Hepatocyte (in vitro differentiated cells): ENCODE data around the gene KRT77. TPM values are rescaled to one million over a fixed set of nuclear protein-coding genes. Genes with fewer than 3 reads are reported as not detected.
A peak's percentile ranks its signal among the peaks of the same experiment; 100 is the strongest.

Experiments used
- DNase-seq: peaks from one replicate; pipeline ENCODE4 v3.0.0-alpha.2; 2016; ENCODE audit warnings: low spot score
- H2AFZ ChIP-seq: fragments of 200-600 bp; sonication (generic); 2 replicates; pipeline ENCODE4 v1.6.0; 2016; ENCODE audit warnings: antibody characterized with exemption, mild to moderate bottlenecking
- H3K27ac ChIP-seq: fragments of 200-600 bp; sonication (generic); 2 replicates; pipeline ENCODE4 v1.5.1; 2016; ENCODE audit warnings: mild to moderate bottlenecking
- H3K27me3 ChIP-seq: fragments of 200-600 bp; sonication (generic); 2 replicates; pipeline ENCODE4 v1.6.1; 2016
- H3K36me3 ChIP-seq: fragments of 200-600 bp; sonication (generic); replicated peaks from 2 replicates; pipeline ENCODE4 v1.5.1; 2016; ENCODE audit warnings: low read depth; ENCODE audit not compliant: insufficient read depth
- H3K4me1 ChIP-seq: fragments of 200-600 bp; sonication (generic); 2 replicates; pipeline ENCODE4 v1.5.1; 2016; ENCODE audit warnings: mild to moderate bottlenecking, moderate library complexity; ENCODE audit not compliant: insufficient read depth
- H3K4me2 ChIP-seq: fragments of 200-600 bp; sonication (generic); 2 replicates; pipeline ENCODE4 v1.6.0; 2016
- H3K4me3 ChIP-seq: fragments of 200-600 bp; sonication (generic); 2 replicates; pipeline ENCODE4 v1.5.1; 2016; ENCODE audit warnings: mild to moderate bottlenecking
- H3K79me2 ChIP-seq: fragments of 200-600 bp; sonication (generic); 2 replicates; pipeline ENCODE4 v1.6.0; 2017; ENCODE audit warnings: mild to moderate bottlenecking
- H3K9me2 ChIP-seq: fragments of 200-600 bp; sonication (generic); replicated peaks from 2 replicates; pipeline ENCODE4 v1.6.0; 2017; ENCODE audit warnings: mild to moderate bottlenecking; ENCODE audit not compliant: insufficient read depth
- H3K9me3 ChIP-seq: fragments of 200-600 bp; sonication (generic); 2 replicates; pipeline ENCODE4 v1.5.1; 2016; ENCODE audit warnings: low read depth, mild to moderate bottlenecking
- H4K20me1 ChIP-seq: fragments of 200-600 bp; sonication (generic); 2 replicates; pipeline ENCODE4 v1.6.0; 2016; ENCODE audit warnings: mild to moderate bottlenecking; ENCODE audit not compliant: insufficient read depth, poor library complexity, severe bottlenecking
- EZH2 ChIP-seq: fragments of 200-600 bp; sonication (generic); IDR thresholded peaks from 2 replicates; pipeline ENCODE4 v1.6.1; 2016; ENCODE audit warnings: antibody characterized with exemption, mild to moderate bottlenecking, borderline replicate concordance
- EZH2phosphoT487 ChIP-seq: fragments of 200-600 bp; sonication (generic); IDR thresholded peaks from one replicate; pipeline ENCODE4 v1.6.1; 2018; ENCODE audit warnings: antibody characterized with exemption, mild to moderate bottlenecking, low read depth, moderate library complexity; ENCODE audit not compliant: unreplicated experiment, severe bottlenecking
- WGBS: methylation state at CpG from one replicate; pipeline ENCODE4 v1.1.6; 2016; ENCODE audit warnings: low lambda C conversion rate; ENCODE audit errors: missing lambda C conversion rate; 5-methylcytosine and 5-hydroxymethylcytosine counted together
- polyA plus RNA-seq: library from polyadenylated mRNA; unstranded; fragments of >200 nt; fragmentation: Nextera tagmentation; extraction: Ambion mirVana; gene quantifications from 2 replicates; pipeline ENCODE4 v1.2.1, GENCODE V29; 2016
- total RNA-seq: library from RNA; depleted of rRNA; stranded (reverse); fragments of >200 nt; gene quantifications from 2 replicates; pipeline ENCODE4 v1.2.3, GENCODE V29; 2014
- TF ChIP-seq, protein P1 (sequence below): fragments of 200-600 bp; sonication (generic); IDR thresholded peaks from 2 replicates; pipeline ENCODE4 v1.5.1; 2016; ENCODE audit warnings: antibody characterized with exemption, mild to moderate bottlenecking; ENCODE audit not compliant: poor library complexity

The KRT77 gene
- total and polyA plus RNA-seq, 2 experiments from 2014 or later: not detected

DNA sequence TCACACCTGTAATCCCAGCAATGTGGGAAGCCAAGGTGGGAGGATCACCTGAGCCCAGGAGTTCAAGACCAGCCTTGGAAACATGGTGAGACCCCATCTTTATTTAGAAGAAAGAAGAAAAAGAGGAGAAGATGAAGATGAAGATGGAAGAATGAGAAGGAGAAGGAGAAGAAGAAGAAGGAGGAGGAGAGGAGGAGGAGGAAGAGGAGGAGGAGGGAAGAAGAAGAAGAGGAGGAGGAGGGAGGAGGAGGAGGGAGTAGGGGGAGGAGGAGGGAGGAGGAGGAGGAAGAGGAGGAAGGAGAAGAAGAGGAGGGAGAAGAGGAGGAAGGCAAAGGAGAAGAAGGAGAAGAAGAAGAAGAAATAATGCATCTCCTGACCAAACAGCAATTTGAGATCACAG lies 14.1 kb downstream of the KRT77 start:
- TF ChIP-seq, protein P1, sequence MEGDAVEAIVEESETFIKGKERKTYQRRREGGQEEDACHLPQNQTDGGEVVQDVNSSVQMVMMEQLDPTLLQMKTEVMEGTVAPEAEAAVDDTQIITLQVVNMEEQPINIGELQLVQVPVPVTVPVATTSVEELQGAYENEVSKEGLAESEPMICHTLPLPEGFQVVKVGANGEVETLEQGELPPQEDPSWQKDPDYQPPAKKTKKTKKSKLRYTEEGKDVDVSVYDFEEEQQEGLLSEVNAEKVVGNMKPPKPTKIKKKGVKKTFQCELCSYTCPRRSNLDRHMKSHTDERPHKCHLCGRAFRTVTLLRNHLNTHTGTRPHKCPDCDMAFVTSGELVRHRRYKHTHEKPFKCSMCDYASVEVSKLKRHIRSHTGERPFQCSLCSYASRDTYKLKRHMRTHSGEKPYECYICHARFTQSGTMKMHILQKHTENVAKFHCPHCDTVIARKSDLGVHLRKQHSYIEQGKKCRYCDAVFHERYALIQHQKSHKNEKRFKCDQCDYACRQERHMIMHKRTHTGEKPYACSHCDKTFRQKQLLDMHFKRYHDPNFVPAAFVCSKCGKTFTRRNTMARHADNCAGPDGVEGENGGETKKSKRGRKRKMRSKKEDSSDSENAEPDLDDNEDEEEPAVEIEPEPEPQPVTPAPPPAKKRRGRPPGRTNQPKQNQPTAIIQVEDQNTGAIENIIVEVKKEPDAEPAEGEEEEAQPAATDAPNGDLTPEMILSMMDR: no peak
- TF ChIP-seq EZH2phosphoT487 (no peak), EZH2 (no peak)
- no peaks in the 10 kb centered on the region for H3K36me3 ChIP-seq
- DNase-seq: no peak
- no peak overlapping the region for H3K4me2 ChIP-seq
- H4K20me1 ChIP-seq: no peaks in the 10 kb centered on the region
- H3K4me1 ChIP-seq: peaks cover 10% of the 10 kb centered on the region
- no peaks in the 10 kb centered on the region for H3K9me3 ChIP-seq
- no peaks in the 10 kb centered on the region for H3K9me2 ChIP-seq
- no peaks in the 10 kb centered on the region for H3K79me2 ChIP-seq
- no peak overlapping the region for H2AFZ ChIP-seq
- H3K4me3 ChIP-seq: no peak overlapping the region
- no peak overlapping the region for H3K27ac ChIP-seq
- H3K27me3 ChIP-seq: peaks cover 66% of the 10 kb centered on the region

DNA sequence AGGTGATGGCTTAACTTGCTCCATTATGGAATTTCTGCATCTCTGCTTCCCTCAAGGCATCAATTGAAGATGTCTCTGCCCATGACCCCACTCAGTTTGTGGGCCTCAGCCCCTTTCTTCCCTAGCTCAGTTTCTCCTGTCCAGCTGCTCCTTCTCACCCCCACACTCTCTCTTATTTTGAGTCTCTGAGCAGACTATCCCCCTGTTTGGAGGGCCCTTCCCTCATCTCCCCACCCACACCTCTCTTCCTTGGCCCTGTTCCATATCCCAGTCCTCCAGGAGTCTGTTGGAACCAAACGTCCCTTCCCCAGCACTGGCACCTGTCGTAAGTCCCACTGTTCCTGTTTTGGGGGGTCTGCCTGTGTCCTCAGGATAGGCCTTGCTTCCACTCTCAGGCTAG lies 14.8 kb downstream of the KRT77 start:
- peaks cover 10% of the 10 kb centered on the region for H3K4me1 ChIP-seq
- no peaks in the 10 kb centered on the region for H3K9me2 ChIP-seq
- H3K9me3 ChIP-seq: no peaks in the 10 kb centered on the region
- H4K20me1 ChIP-seq: no peaks in the 10 kb centered on the region
- peaks cover 68% of the 10 kb centered on the region for H3K27me3 ChIP-seq
- H3K4me2 ChIP-seq: no peak overlapping the region
- TF ChIP-seq EZH2: no peak
- TF ChIP-seq, protein P1: no peak
- TF ChIP-seq EZH2phosphoT487: no peak
- H3K4me3 ChIP-seq: no peak overlapping the region
- 76% methylated on average over 2 of the region's 2 CpGs for WGBS
- H3K79me2 ChIP-seq: no peaks in the 10 kb centered on the region
- no peak overlapping the region for H3K27ac ChIP-seq
- no peak for DNase-seq
- no peak overlapping the region for H2AFZ ChIP-seq
- H3K36me3 ChIP-seq: no peaks in the 10 kb centered on the region

DNA sequence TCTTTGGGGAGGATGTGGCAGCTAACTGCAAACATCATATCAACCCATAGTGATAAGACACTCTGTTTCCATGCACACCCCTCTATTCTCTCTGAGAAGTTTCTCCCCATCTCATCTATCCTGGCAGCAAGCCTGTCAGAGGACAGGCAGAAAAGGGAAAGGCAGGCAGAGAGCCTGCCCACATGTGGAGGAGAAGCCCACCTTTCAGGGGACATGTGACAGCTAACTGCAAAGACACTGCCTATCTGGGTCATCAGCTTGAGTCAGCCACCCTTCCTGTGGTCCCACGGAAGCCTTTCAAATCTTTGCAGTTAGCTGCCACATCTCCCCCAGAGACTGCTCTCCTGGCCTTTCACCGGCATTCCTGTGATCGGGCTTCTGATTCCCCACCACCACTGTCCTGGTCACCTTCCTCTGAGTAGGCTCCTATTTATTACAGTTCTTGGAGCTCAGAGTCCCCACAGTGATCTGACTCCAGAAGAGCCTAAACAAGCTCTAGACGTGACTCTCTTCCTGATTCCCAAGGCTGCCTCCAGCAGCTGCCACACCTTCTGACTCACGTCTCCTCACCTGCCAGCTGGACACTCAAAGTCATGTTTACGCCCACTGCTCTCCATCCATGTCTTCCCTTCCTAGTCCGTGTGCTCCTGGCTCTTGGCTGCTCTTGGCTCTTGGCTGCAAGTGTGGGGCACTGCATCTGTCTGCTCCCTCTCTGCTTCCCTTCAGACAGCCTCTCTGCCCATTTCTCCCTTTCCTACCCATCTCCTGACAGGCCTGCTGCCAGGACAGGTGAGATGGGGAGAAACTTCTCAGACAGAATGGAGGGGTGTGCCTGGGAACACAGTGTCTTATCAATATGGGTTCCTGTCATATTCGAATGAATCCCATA lies 15.6 kb downstream of the KRT77 start:
- no peaks in the 10 kb centered on the region for H3K79me2 ChIP-seq
- no peaks in the 10 kb centered on the region for H3K36me3 ChIP-seq
- peaks cover 10% of the 10 kb centered on the region for H3K4me1 ChIP-seq
- H3K9me3 ChIP-seq: no peaks in the 10 kb centered on the region
- H3K9me2 ChIP-seq: no peaks in the 10 kb centered on the region
- H4K20me1 ChIP-seq: no peaks in the 10 kb centered on the region
- H3K4me3 ChIP-seq: no peak overlapping the region
- no peak overlapping the region for H3K4me2 ChIP-seq
- H3K27me3 ChIP-seq: peaks cover 60% of the 10 kb centered on the region
- DNase-seq: peak; percentile 46
- 77% methylated on average over 8 of the region's 8 CpGs for WGBS
- H2AFZ ChIP-seq: no peak overlapping the region
- H3K27ac ChIP-seq: no peak overlapping the region
- TF ChIP-seq EZH2 (no peak), EZH2phosphoT487 (no peak)
- TF ChIP-seq, protein P1: no peak
